ENCODE results near the gene MOCS3. TPM values are rescaled to one million over a fixed set of nuclear protein-coding genes. Genes with fewer than 3 reads are reported as not detected.

MOCS3 gene
- total and polyA plus RNA-seq, 2 of the 4 experiments (the other 2 are of a cell fraction) = 3.3 to 9.9 TPM

DNA sequence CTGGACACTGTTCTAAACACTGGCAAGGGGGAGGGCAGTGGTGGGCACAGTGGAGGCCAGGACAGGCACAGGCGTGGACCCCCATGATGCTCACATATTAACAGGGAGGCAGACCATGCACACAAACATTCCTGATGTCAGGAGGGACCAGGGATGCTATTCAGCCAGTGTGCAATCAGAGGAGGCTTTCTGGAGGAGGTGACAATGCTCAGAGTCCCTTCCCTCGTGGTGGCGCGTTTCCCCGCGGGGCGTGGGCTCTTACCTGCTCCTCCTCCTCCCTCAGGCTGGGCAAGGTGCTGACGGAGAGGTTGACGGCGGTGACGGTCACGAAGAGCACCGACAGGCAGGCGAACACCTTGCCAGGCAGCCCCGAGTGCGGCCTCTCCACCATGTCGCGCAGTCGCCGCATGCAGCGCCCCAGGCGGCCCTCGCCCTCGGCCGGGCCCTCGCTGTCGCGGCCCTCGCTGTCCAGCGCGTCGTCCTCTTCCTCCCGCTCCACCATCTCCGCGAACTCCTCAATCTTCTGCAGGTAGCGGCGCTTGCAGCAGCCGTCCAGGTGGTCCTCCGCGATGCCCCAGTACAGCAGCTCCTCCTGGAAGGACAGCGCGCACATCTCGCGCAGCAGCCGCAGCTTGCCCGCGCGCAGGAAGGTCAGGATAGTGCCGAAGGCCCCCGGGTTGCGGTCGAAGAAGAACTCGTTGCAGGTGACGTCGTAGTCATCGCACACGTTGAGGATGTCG, 50.9 kb downstream of the MOCS3 start:
- no peaks in the 10 kb centered on the region for H3K9me1 ChIP-seq (ENCODE audit: insufficient read depth, low read length)
- no peak overlapping the region for H3K23ac ChIP-seq (ENCODE audit: low read depth, low read length)
- no peak overlapping the region for H3K27ac ChIP-seq (ENCODE audit: insufficient read depth, low read length)
- H2AFZ ChIP-seq (replicated peaks; ENCODE audit: low read length, poor library complexity) = no peak overlapping the region
- no peak overlapping the region for H2BK120ac ChIP-seq (ENCODE audit: low read depth, low read length)
- BruUV-seq (replicated peaks) = no TSS peak
- H3K4me1 ChIP-seq (ENCODE audit: control insufficient read depth, insufficient read depth, low read length) = peaks cover 3% of the 10 kb centered on the region
- H3K4me2 ChIP-seq (ENCODE audit: low read depth, low read length) = no peak overlapping the region
- peaks cover 19% of the 10 kb centered on the region for H3K36me3 ChIP-seq (ENCODE audit: control insufficient read depth, insufficient read depth, low read length)
- H3K9me3 ChIP-seq (ENCODE audit: control insufficient read depth, insufficient read depth, low read length) = no peaks in the 10 kb centered on the region
- DNase-seq (no peak), ATAC-seq (ENCODE audit: low read depth) (no peak)
- POLR2A ChIA-PET (ENCODE audit: unreplicated experiment) = no interaction called here
- no peak overlapping the region for H2BK5ac ChIP-seq (ENCODE audit: low read depth, low read length, poor library complexity, severe bottlenecking)
- H3K9ac ChIP-seq (ENCODE audit: low read depth, low read length) = no peak overlapping the region
- H3K18ac ChIP-seq (ENCODE audit: low read depth, low read length) = no peak overlapping the region
- H3K79me1 ChIP-seq (ENCODE audit: low read depth in 1 of 2, low read length in 2 of 2) = peaks cover 39 to 55% of the 10 kb centered on the region in 2 experiments
- no peak overlapping the region for H3K4ac ChIP-seq (ENCODE audit: low read depth, low read length)
- H2BK20ac ChIP-seq (ENCODE audit: low read depth, low read length) = no peak overlapping the region
- H2AK5ac ChIP-seq (ENCODE audit: low read depth, low read length) = no peak overlapping the region
- no peak overlapping the region for H3K56ac ChIP-seq (ENCODE audit: extremely low read depth, insufficient read depth, low read length)
- no peak overlapping the region for H3K14ac ChIP-seq (replicated peaks; ENCODE audit: low read depth, low read length)
- in situ Hi-C loops (cut with MboI; ENCODE audit: low sequenced_read_pairs) (no loop called here), intact Hi-C loops (cut with micrococcal nuclease) (loop anchor here (10.0 kb wide), 1 partner anchor 205 kb away; no protein-coding TSS in a partner anchor), dilution Hi-C loops (cut with HindIII; ENCODE audit: low sequenced_read_pairs, unreplicated experiment) (no loop called here)
- no peak overlapping the region for H4K5ac ChIP-seq (ENCODE audit: low read depth, low read length)
- H4K91ac ChIP-seq (ENCODE audit: insufficient read depth, low read depth, low read length) = no peak overlapping the region
- H3K4me3 ChIP-seq (ENCODE audit: insufficient read depth, low read depth, low read length) = no peak overlapping the region
- TF ChIP-seq MAFK (IDR thresholded peaks at IDR 0.05; ENCODE audit: low read depth, low read length) (no peak), MXI1 (IDR thresholded peaks at IDR 0.05; ENCODE audit: borderline replicate concordance, low read depth, low read length) (no peak), FOS (IDR thresholded peaks at IDR 0.05; ENCODE audit: low read depth, low read length) (no peak), CEBPB (IDR thresholded peaks at IDR 0.05; ENCODE audit: low read depth, low read length) (no peak), BHLHE40 (IDR thresholded peaks at IDR 0.05; ENCODE audit: low read depth, low read length) (no peak), POLR2A (IDR thresholded peaks at IDR 0.05; ENCODE audit: low read depth, low read length) (no peak), MAZ (IDR thresholded peaks at IDR 0.05; ENCODE audit: borderline replicate concordance, low read depth, low read length) (no peak), NFE2L2 (IDR thresholded peaks at IDR 0.05; ENCODE audit: low read depth, low read length) (no peak), RCOR1 (IDR thresholded peaks at IDR 0.05; ENCODE audit: insufficient replicate concordance, low read length) (no peak), RAD21 (IDR thresholded peaks at IDR 0.05; ENCODE audit: low read length) (no peak), CHD1 (IDR thresholded peaks at IDR 0.05; ENCODE audit: low read depth, low read length) (no peak)
- TF ChIP-seq, protein P1, sequence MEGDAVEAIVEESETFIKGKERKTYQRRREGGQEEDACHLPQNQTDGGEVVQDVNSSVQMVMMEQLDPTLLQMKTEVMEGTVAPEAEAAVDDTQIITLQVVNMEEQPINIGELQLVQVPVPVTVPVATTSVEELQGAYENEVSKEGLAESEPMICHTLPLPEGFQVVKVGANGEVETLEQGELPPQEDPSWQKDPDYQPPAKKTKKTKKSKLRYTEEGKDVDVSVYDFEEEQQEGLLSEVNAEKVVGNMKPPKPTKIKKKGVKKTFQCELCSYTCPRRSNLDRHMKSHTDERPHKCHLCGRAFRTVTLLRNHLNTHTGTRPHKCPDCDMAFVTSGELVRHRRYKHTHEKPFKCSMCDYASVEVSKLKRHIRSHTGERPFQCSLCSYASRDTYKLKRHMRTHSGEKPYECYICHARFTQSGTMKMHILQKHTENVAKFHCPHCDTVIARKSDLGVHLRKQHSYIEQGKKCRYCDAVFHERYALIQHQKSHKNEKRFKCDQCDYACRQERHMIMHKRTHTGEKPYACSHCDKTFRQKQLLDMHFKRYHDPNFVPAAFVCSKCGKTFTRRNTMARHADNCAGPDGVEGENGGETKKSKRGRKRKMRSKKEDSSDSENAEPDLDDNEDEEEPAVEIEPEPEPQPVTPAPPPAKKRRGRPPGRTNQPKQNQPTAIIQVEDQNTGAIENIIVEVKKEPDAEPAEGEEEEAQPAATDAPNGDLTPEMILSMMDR (conservative IDR thresholded peaks at IDR 0.05; ENCODE audit: low read depth, low read length) = no peak
- TF ChIP-seq, protein P2, sequence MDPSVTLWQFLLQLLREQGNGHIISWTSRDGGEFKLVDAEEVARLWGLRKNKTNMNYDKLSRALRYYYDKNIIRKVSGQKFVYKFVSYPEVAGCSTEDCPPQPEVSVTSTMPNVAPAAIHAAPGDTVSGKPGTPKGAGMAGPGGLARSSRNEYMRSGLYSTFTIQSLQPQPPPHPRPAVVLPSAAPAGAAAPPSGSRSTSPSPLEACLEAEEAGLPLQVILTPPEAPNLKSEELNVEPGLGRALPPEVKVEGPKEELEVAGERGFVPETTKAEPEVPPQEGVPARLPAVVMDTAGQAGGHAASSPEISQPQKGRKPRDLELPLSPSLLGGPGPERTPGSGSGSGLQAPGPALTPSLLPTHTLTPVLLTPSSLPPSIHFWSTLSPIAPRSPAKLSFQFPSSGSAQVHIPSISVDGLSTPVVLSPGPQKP (IDR thresholded peaks at IDR 0.05; ENCODE audit: borderline replicate concordance, low read depth, low read length) = no peak
- peaks cover 8% of the 10 kb centered on the region; the same call in 1 of the 2 replicates for H4K20me1 ChIP-seq (ENCODE audit: insufficient read depth, low read length)
- H2AK9ac ChIP-seq (replicated peaks; ENCODE audit: low read depth, low read length, poor library complexity) = peak overlapping the region; percentile 48
- no peaks in the 10 kb centered on the region for H3K27me3 ChIP-seq (ENCODE audit: control insufficient read depth, insufficient read depth, low read length)
- CTCF ChIA-PET = no interaction called here
- H4K8ac ChIP-seq (ENCODE audit: low read depth in 2 of 2, low read length in 2 of 2) = no peak overlapping the region
- 90% methylated on average over 47 of the region's 58 CpGs; no CpG with 5 or more reads in 1 of the 2 experiments for WGBS, 2 experiments (ENCODE audit: extremely low coverage in 2 of 2, insufficient read length in 1 of 2)
- H2BK15ac ChIP-seq (ENCODE audit: low read depth, low read length) = no peak overlapping the region
